CD4-positive, alpha-beta T cell treated with Interleukin-6 for 4 hours (primary cell): ENCODE results near the gene NPR2.

Experiments
- DNase-seq: peaks from one replicate; pipeline ENCODE4 v3.0.0-alpha.2; 2020; ENCODE audit warnings: mixed read lengths

Gene NPR2

DNA sequence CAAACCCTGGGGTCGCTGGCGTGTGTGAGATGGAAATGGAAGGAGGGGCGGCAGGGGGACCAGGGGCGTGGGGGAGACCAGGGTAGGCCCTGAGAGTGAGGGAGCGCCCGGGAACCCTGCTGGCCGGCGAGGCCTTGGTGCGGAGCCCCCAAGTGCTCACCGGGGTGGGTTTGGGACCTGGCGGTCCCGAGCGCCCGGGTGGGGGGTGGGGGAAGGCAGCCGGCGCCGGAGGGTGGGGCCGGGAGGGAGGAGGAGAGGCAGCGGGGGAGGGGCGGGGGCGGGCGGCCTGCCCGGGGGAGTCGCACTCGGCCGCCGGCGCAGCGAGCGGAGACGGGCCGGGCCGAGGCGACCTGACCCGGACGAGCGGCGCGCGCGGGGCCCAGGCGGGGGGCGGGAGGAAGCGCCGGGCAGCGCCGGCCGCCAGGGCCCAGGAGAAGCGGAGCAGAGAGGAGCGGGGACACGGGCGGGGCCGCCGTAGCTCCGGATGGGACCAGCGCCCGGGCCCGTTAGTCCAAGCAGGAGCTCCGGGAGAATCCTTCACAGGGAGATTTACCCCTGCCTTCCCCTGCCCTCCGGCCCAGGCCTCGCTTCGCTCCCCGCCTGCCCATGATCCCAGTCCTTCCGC is at the start of gene NPR2:
Gene NPR2, plus strand, starts transcription at position 295 of the 625 bp plus-strand sequence. CDS start 818 bp downstream, outside the sequence.
- no peak for DNase-seq

DNA sequence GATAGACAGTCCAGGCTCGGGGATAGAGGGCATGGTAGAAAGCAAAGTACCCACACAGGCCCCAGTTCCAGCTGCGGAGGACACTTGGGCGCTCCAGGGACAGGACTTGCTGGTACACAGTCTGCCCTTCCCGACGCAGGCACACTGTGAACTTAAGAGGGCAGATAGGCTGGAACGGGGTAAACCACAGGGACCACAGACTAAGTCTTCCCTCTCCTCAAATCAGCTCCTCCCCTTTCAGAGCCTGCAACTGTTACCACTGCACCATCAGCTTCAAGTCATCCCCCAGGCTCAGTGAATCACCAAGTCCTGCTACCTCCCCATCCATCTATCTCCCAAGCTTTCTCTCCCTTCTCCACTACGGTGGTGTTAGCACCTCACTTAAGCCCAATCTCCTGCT is 49.7 kb upstream of the NPR2 start:
- no peak for DNase-seq

DNA sequence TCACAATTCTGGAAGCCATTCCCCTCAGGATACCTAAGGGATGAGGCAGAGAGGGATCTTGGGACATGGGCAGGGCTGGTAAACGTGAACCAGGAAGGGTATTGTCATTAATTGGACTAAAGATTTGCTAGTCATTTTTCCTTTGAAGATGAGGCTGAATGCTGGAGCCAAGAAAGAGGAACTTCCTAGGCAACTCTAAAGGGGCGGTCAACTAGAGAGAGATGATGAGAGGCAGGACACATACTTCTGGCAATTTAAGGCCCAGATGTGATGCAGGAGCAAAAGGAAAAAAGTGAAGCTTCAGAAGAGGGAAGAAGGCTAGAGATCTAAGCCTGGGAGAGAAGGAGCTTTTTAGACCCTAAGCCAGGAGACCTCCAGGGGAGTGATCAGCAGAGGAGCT is 47.9 kb upstream of the NPR2 start:
- DNase-seq, result no peak

DNA sequence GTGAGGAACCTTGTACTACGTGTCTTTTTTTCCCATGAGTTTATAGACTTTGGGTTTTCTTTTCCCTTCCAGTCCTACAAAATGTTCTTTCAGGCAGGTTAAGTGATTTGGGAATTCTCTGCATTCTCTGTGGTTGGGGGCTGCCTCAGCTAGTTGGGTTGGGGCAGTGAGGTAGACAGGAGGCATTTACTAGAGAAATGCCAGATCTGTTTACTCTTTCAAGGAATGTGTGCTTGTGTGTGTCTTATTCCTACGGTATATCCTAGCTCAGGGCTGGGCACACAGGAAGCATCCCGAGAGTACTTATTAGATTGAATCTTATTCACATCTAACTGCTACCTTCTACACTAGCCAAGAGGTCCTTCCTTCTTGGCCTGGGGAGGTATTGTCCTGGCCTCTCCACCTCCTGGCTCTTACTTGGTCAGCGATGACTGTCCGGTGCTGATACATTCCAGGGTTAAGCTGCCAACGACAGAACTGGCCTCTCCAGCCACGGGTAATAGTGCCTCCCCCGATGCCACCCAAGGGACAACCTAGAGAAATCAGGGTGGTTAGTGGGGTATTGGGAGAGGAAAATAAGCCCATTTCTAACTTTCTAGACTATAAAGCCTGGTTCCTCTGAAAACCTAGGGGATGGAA is 47.4 kb upstream of the NPR2 start:
- no peak for DNase-seq

- no peak for DNase-seq
Measured at GRCh38 chr9:35745569-35745968, 45.8 kb upstream of the NPR2 start.

- DNase-seq, result no peak
Measured at GRCh38 chr9:35746583-35746982, 44.8 kb upstream of the NPR2 start.

GRCh38 chr9:35748242-35748857 is 43.0 kb upstream of the NPR2 start:
- DNase-seq, result peak; percentile 20

GRCh38 chr9:35748858-35749514 is 42.4 kb upstream of the NPR2 start, which contains the start of the genes GBA2 and RGP1:
Gene GBA2, minus strand, starts transcription at chr9:35749228. Its CDS starts 524 bp downstream, at chr9:35748704.
Gene RGP1, plus strand, starts transcription at chr9:35749287. Its CDS starts 469 bp downstream, at chr9:35749756.
- DNase-seq, result peak; percentile 73

DNA sequence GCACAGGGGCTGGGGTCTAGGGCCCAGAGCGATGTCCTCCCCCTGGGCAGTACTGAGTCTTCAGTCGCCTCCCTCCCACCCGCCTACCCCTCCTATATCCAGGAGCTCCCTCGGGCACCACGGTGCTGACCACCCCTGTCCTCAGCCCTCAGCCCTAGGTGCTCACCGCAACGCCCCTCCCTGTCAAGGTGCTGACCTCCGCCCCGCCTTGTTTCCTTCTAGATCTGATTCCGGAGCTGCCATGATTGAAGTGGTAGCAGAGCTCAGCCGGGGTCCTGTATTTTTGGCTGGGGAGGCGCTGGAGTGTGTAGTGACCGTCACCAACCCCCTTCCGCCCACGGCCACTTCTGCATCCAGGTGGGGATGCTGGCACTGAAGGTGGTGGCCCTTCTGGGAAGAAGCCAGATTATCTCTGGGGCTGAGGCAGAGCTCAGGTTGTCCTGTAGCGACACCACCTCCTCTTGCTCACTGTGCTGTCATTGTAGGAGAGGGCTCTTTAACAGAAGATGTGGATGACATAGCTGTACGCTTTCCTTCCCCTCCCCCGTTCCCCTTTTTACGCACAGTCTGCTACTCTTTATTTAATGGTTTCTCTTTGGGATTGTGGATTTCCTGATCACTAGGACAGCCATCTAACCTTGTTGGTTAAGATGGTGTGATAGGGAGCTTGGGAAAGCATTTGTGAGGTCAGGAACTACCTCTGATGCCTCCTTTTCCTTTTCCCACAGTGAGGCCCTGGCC is 41.7 kb upstream of the NPR2 start:
- peak; percentile 61 for DNase-seq

DNA sequence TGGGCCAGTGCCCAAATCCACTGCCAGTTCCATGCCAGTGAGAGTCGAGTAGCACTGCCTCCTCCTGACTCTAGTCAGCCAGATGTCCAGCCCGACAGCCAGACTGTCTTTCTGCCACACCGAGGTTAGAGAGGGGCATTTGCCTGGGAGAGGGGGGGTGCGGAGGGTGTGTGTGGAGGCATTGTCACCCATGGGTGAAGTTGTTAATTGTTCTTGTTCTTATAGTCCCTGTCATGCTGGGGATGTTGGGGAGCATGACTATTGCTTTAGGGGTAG is 41.2 kb upstream of the NPR2 start:
- no peak for DNase-seq

- DNase-seq, result no peak
Measured at GRCh38 chr9:35753466-35753865, 37.9 kb upstream of the NPR2 start.

DNA sequence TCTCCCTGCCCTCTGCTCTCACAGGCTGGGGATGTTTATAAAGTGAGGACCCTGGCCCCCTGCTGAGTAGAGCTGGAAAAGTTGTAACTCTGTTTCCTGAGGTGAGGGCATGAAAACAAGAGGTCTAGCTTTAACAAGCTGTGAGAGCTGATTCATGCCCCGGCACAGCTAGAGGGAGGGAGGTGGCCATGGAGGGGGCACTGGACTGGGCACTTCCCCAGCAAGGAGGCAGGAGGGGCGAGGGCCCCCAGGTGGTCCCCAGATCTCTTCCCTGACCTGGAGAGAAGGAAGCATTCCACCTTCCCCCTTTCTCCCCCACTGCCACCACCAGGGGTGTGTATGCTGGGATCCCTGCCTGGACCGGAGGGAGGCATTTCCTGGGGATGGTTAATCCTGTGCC is 37.1 kb upstream of the NPR2 start, which contains the start of gene MSMP:
Gene MSMP, minus strand, starts transcription at position 13 of the 400 bp plus-strand sequence. CDS start 147 bp downstream, outside the sequence.
- no peak for DNase-seq

DNA sequence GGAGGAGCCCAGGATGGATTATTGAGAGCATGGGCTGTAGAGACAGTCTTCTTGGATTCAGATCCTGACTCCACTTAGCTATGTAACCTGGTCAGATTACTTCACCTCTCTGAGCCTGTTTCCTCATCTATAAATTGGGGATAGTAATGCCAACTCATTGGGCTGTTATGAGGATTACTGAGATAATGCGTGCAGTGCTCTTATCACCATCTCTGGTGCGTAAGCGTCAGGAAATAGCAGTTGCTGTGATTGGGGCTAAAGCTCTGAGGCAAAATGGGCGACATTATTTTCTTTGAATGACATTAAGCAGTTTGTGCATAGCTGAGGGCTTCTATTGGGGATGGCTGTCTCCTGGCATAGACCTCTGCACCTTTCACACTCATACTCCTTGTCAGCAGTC is 36.3 kb upstream of the NPR2 start:
- DNase-seq, result no peak

DNA sequence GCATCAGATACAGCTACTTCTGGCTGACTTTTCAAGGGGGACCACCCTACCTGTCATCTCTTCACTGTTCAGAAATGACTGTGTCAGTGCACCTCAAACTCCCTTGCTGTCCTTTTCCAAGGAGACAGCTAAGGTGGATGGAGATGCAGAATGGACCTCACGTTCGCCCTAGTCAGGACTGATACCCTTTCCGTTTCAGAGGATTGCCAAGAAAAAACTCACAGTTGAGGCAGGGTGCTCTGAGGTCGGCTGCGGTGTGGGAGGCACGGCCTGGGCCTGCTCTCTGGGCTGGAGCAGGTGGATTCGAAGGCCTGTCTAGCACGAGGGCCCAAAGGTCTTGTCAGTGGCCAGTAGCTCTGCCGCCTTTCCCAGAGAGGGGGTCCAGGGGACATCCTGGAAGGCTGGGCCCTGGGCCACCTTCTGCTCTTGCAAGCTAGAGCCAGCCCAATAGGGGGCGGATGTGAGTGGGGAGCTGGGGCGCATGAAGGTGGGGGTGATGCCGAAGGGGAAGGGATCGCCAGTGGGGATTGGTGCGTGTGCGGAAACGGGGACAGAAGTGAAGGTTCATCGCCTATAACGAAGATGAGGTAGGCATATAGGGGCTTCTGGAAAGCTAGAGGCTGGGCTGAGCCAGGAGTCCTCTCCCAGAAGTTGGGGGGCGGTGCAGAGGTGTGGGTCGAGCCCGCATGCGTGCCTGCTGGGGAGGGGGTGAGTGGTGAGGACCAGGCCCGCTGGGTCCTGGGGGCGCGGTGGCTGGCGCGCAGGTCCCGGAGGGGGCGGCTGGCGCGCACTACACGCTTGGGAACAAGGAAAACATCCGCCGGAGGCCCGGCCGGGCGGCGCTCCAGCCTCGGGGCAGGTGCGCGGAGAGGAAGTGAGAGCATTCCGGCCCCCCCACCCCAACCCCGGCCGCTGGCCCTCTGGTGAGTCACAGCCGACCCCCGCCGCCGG is 34.8 kb upstream of the NPR2 start:
- peak; percentile 82 for DNase-seq

GRCh38 chr9:35757226-35757891 is 34.0 kb upstream of the NPR2 start:
- DNase-seq, result peak; percentile 23

GRCh38 chr9:35757892-35758275 is 33.5 kb upstream of the NPR2 start:
- no peak for DNase-seq

DNA sequence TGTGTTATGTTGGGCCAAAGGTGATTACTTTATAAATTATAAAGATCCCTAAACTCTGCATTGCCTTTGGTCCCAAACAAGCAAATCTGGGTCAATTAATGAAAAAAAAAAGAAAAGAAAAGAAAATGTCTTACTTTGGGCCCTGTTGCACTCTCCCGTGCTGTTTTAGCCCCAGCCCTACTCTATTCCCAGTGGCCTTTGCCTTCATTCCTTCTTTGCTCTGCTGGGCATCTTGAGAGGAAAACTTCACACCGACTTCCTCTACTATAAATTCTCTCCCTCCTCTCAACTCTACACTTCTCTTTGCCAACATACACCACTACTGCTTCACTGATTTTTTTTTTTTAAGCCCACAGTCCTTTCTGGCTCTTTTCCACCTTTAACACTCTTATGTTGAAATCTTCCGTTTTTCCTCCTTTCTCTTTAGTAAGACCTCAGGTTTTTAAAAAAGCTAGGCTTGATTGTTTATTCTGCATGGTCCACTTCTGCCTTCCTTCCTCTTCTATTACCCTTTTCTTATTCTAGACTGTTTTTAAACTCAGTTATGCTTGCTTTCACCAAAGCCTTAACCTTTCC is 32.8 kb upstream of the NPR2 start:
- DNase-seq, result no peak

- DNase-seq, result no peak
Measured at GRCh38 chr9:35759795-35760194, 31.6 kb upstream of the NPR2 start.

DNA sequence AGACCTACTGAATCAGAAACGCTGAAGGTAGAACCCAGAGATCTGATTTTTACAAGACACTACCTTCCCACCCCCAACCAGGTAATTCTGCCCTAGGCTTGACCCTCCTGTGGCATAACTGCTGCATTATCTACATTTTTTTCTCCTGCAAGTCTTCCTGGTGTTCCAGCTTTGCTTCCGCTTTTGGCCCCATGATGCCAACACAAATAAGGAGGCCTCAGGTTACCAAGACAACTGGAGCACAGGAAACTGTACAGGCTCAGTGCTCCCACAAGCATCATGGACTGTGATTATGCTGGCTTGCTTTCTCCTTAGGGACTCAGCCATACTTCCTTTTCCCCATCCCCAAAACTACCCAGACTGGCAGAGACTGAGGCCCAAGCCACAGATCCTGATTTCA is 30.7 kb upstream of the NPR2 start:
- DNase-seq, result no peak

- DNase-seq, result no peak
Measured at GRCh38 chr9:35763181-35763580, 28.2 kb upstream of the NPR2 start.

- DNase-seq, result no peak
Measured at GRCh38 chr9:35763803-35764202, 27.6 kb upstream of the NPR2 start.
